ENCODE measurements around the gene WDR81. TPM values are rescaled to one million over a fixed set of nuclear protein-coding genes. Genes with fewer than 3 reads are reported as not detected.
"Not testable (repeated sequence)": the region's sequence is repeated elsewhere in the genome, so short reads cannot be mapped to it uniquely, and the experiment has no call there.

Gene WDR81
- total RNA-seq, 2 experiments from 2014 or later: 24.8 to 25.0 TPM

DNA sequence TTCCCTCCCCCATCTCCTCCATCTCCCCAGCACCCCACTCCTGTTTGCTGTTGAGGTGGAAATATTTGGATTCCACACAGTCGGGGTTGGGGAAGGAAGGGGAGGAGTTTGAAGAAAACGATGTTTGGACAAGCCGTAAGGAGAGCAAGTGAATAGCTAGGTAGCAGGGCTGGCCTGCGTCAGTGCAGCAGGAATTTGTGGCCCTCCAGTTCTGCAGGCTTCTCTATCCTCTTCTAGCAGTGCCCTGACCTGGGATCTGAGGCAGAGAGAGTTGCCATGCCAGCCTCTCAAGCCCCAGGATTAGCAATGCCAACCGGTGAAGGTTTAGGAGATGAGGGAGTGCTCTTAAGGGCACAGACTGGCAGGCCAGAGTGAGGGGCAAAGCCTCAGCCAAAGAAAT is 26.8 kb upstream of the WDR81 start:
- H3K36me3 ChIP-seq (ENCODE audit: insufficient read depth, low read length): no peaks in the 10 kb centered on the region
- Mint-ChIP-seq H3K27ac (no peak overlapping the region), H3K36me3 (ENCODE audit: low read depth) (no peaks in the 10 kb centered on the region), H3K27me3 (no peaks in the 10 kb centered on the region), H3K9me3 (no peaks in the 10 kb centered on the region), H3K4me3 (no peak overlapping the region), H3K4me1 (ENCODE audit: low read depth) (no peaks in the 10 kb centered on the region)
- ATAC-seq (ENCODE audit: poor library complexity) (no peak), DNase-seq (no peak)
- ChIA-PET CTCF (no interaction called here), POLR2A (no interaction called here)
- intact Hi-C loops (cut with DNase I, micrococcal nuclease): no loop called here
- peaks cover 0 to 4% of the 10 kb centered on the region in 2 experiments for H3K9me3 ChIP-seq (ENCODE audit: control insufficient read depth in 1 of 2, insufficient read depth in 1 of 2, low read length in 2 of 2)
- TF ChIP-seq, protein P1, sequence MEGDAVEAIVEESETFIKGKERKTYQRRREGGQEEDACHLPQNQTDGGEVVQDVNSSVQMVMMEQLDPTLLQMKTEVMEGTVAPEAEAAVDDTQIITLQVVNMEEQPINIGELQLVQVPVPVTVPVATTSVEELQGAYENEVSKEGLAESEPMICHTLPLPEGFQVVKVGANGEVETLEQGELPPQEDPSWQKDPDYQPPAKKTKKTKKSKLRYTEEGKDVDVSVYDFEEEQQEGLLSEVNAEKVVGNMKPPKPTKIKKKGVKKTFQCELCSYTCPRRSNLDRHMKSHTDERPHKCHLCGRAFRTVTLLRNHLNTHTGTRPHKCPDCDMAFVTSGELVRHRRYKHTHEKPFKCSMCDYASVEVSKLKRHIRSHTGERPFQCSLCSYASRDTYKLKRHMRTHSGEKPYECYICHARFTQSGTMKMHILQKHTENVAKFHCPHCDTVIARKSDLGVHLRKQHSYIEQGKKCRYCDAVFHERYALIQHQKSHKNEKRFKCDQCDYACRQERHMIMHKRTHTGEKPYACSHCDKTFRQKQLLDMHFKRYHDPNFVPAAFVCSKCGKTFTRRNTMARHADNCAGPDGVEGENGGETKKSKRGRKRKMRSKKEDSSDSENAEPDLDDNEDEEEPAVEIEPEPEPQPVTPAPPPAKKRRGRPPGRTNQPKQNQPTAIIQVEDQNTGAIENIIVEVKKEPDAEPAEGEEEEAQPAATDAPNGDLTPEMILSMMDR (IDR thresholded peaks at IDR 0.05): no peak
- H3K27ac ChIP-seq (ENCODE audit: low read depth in 1 of 2, low read length in 2 of 2): no peak overlapping the region
- no peak overlapping the region for H3K4me3 ChIP-seq (ENCODE audit: low read length)
- no peaks in the 10 kb centered on the region for H3K4me1 ChIP-seq (ENCODE audit: insufficient read depth, low read length)
- no peaks in the 10 kb centered on the region for H3K27me3 ChIP-seq (ENCODE audit: control insufficient read depth in 1 of 2, insufficient read depth in 2 of 2, low read length in 2 of 2)

DNA sequence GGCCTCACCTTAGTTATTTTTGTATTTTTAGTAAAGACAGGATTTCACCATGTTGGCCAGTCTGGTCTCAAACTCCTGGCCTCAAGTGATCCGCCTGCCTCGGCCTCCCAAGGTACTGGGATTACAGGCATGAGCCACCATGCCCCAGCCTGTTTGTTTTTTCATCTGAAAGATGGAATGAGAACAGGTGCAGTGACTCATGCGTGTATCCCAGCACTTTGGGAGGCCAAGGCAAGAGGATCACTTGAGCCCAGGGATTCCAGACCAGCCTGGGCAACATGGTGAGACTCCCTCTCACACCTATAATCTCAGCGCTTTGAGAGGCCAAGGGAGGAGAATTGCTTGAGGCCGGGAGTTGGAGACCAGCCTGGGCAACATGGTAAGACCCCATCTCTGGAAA is 24.6 kb upstream of the WDR81 start:
- CTCF ChIA-PET; H3K36me3 ChIP-seq (ENCODE audit: insufficient read depth, low read length); H3K4me3 Mint-ChIP-seq; ATAC-seq (ENCODE audit: poor library complexity); H3K4me1 Mint-ChIP-seq (ENCODE audit: low read depth); H3K27me3 Mint-ChIP-seq; H3K27ac Mint-ChIP-seq; H3K4me3 ChIP-seq (ENCODE audit: low read length); DNase-seq; H3K36me3 Mint-ChIP-seq (ENCODE audit: low read depth); H3K9me3 ChIP-seq (ENCODE audit: control insufficient read depth in 1 of 2, insufficient read depth in 1 of 2, low read length in 2 of 2); POLR2A ChIA-PET; H3K27ac ChIP-seq (ENCODE audit: low read depth in 1 of 2, low read length in 2 of 2); intact Hi-C loops (cut with DNase I, micrococcal nuclease); H3K4me1 ChIP-seq (ENCODE audit: insufficient read depth, low read length); H3K9me3 Mint-ChIP-seq; H3K27me3 ChIP-seq (ENCODE audit: control insufficient read depth in 1 of 2, insufficient read depth in 2 of 2, low read length in 2 of 2): not testable (repeated sequence)

DNA sequence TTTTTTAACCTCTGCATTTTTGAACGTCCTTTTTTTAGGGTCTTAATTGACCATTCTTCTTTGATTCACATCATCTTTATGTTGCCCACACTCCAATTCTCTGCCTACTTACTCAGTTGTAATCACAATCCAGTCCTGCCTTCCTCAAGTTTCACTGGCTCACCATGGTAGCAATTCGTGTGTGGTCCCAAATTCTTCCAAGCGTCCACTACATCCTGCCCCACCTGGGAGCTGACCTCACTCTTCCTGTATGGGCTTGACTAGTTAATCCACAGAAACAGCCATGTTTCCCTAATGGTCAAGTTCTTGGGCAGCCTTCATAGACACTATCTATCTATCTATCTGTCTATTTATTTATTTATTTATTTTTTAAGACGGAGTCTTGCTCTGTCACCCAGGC is 21.4 kb upstream of the WDR81 start:
- Mint-ChIP-seq H3K9me3 (no peaks in the 10 kb centered on the region), H3K36me3 (ENCODE audit: low read depth) (no peaks in the 10 kb centered on the region), H3K4me3 (no peak overlapping the region), H3K27me3 (peaks cover 15% of the 10 kb centered on the region), H3K27ac (no peak overlapping the region), H3K4me1 (ENCODE audit: low read depth) (peaks cover 9% of the 10 kb centered on the region)
- no peak for DNase-seq
- Histone ChIP-seq H3K4me1 (ENCODE audit: insufficient read depth, low read length) (peaks cover 19% of the 10 kb centered on the region), H3K9me3 (ENCODE audit: control insufficient read depth in 1 of 2, insufficient read depth in 1 of 2, low read length in 2 of 2) (no peaks in the 10 kb centered on the region), H3K4me3 (ENCODE audit: low read length) (no peak overlapping the region), H3K27ac (ENCODE audit: low read depth in 1 of 2, low read length in 2 of 2) (no peak overlapping the region), H3K27me3 (ENCODE audit: control insufficient read depth in 1 of 2, insufficient read depth in 2 of 2, low read length in 2 of 2) (peaks cover 7 to 8% of the 10 kb centered on the region in 2 experiments), H3K36me3 (ENCODE audit: insufficient read depth, low read length) (no peaks in the 10 kb centered on the region)
- CTCF ChIA-PET: no interaction called here
- ATAC-seq (ENCODE audit: poor library complexity): no peak
- TF ChIP-seq, protein P1 (IDR thresholded peaks at IDR 0.05): no peak
- intact Hi-C loops (cut with DNase I, micrococcal nuclease): no loop called here
- POLR2A ChIA-PET: no interaction called here

DNA sequence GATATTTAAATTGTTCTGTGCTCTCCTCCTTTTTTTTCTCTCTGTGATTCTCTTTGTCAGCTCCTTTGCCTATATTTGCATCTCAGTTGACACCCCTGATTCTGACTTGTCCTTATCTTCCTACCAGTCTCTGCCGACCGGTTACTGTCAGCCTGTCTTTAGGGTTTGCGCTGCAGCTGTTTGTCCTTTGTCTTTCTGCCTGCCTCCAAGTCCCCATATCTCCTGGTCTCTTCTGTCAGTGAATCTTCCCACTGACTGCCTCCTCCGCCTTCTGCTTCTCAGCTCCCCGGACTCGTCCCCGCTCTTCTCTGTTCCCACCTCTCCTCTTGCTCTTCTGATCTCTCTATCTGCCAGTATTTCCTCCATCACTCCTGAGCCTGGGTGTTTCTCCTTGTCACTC is 19.5 kb upstream of the WDR81 start:
- intact Hi-C loops (cut with DNase I, micrococcal nuclease): no loop called here
- ChIA-PET CTCF (no interaction called here), POLR2A (no interaction called here)
- peaks cover 13% of the 10 kb centered on the region in 2 experiments for H3K27me3 ChIP-seq (ENCODE audit: control insufficient read depth in 1 of 2, insufficient read depth in 2 of 2, low read length in 2 of 2)
- TF ChIP-seq, protein P1 (IDR thresholded peaks at IDR 0.05): no peak
- H3K36me3 ChIP-seq (ENCODE audit: insufficient read depth, low read length): no peaks in the 10 kb centered on the region
- H3K36me3 Mint-ChIP-seq (ENCODE audit: low read depth): no peaks in the 10 kb centered on the region
- peaks cover 15% of the 10 kb centered on the region for H3K27me3 Mint-ChIP-seq
- ATAC-seq (ENCODE audit: poor library complexity): no peak
- no peak overlapping the region for H3K27ac ChIP-seq (ENCODE audit: low read depth in 1 of 2, low read length in 2 of 2)
- DNase-seq: no peak
- H3K9me3 ChIP-seq (ENCODE audit: control insufficient read depth in 1 of 2, insufficient read depth in 1 of 2, low read length in 2 of 2): no peaks in the 10 kb centered on the region
- H3K4me3 Mint-ChIP-seq: no peak overlapping the region
- no peak overlapping the region for H3K27ac Mint-ChIP-seq
- peaks cover 33% of the 10 kb centered on the region for H3K4me1 ChIP-seq (ENCODE audit: insufficient read depth, low read length)
- H3K4me1 Mint-ChIP-seq (ENCODE audit: low read depth): peaks cover 9% of the 10 kb centered on the region
- no peak overlapping the region for H3K4me3 ChIP-seq (ENCODE audit: low read length)
- no peaks in the 10 kb centered on the region for H3K9me3 Mint-ChIP-seq
